ENCODE measurements around the gene PAWR. TPM values are rescaled to one million over a fixed set of nuclear protein-coding genes. Genes with fewer than 3 reads are reported as not detected.

The PAWR gene
- total and polyA plus RNA-seq, 4 donors = 6.8 to 119 (median 56.4) TPM

DNA sequence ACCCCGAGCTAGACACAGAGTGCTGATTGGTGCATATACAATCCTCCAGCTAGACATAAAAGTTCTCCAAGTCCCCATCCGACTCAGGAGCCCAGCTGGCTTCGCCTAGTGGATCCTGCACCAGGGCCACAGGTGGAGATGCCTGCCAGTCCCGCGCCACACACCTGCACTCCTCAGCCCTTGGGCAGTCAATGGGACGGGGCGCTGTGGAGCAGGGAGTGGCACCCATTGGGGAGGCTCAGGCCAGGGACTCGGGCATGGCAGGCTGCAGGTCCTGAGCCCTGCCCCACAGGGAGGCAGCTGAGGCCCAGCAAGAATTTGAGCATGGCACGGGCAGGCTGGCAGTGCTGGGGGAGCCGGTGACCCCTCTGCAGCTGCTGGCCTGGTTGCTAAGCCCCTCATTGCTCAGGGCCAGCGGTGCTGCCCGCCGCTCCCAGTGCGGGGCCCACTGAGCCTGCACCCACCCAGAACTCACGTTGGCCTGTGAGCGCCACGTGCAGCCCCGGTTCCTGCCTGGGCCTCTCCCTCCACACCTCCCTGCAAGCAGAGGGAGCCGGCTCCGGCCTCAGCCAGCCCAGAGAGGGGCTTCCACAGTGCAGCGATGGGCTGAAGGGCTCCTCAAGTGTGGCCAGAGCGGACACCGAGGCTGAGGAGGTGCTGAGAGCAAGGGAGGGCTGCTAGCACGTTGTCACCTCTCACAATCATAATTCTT, 136.7 kb downstream of the PAWR start:
- H3K27ac ChIP-seq (ENCODE audit: low read depth in 1 of 2, low read length in 1 of 2) = no peak overlapping the region
- H3K4me1 ChIP-seq (ENCODE audit: control insufficient read depth in 5 of 5, insufficient read depth in 5 of 5, low read length in 5 of 5) = peaks cover 2 to 12% (median 6%) of the 10 kb centered on the region in 5 donors
- no peaks in the 10 kb centered on the region for H3K27me3 ChIP-seq (ENCODE audit: control insufficient read depth in 3 of 3, insufficient read depth in 3 of 3, low read length in 2 of 3)
- WGBS, 2 donors = 96 to 97% methylated on average over 21 to 24 of the region's 24 CpGs
- H3K4me3 ChIP-seq = no peak overlapping the region
- no peaks in the 10 kb centered on the region for H3K9me3 ChIP-seq (ENCODE audit: control insufficient read depth in 4 of 4, insufficient read depth in 3 of 4, low read length in 3 of 4)
- DNase-seq = no peak
- peaks cover 0 to 3% (median 0%) of the 10 kb centered on the region in 4 donors for H3K36me3 ChIP-seq (ENCODE audit: control insufficient read depth in 4 of 4, insufficient read depth in 4 of 4, low read length in 4 of 4)
- H3K9ac ChIP-seq (ENCODE audit: insufficient read depth in 1 of 2, low read length in 2 of 2) = no peak overlapping the region
- TF ChIP-seq, protein P1, sequence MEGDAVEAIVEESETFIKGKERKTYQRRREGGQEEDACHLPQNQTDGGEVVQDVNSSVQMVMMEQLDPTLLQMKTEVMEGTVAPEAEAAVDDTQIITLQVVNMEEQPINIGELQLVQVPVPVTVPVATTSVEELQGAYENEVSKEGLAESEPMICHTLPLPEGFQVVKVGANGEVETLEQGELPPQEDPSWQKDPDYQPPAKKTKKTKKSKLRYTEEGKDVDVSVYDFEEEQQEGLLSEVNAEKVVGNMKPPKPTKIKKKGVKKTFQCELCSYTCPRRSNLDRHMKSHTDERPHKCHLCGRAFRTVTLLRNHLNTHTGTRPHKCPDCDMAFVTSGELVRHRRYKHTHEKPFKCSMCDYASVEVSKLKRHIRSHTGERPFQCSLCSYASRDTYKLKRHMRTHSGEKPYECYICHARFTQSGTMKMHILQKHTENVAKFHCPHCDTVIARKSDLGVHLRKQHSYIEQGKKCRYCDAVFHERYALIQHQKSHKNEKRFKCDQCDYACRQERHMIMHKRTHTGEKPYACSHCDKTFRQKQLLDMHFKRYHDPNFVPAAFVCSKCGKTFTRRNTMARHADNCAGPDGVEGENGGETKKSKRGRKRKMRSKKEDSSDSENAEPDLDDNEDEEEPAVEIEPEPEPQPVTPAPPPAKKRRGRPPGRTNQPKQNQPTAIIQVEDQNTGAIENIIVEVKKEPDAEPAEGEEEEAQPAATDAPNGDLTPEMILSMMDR (IDR thresholded peaks at IDR 0.05; ENCODE audit: control extremely low read depth, extremely low read depth) = no peak
- no peak for ATAC-seq (ENCODE audit: insufficient read depth, low FRiP score)

DNA sequence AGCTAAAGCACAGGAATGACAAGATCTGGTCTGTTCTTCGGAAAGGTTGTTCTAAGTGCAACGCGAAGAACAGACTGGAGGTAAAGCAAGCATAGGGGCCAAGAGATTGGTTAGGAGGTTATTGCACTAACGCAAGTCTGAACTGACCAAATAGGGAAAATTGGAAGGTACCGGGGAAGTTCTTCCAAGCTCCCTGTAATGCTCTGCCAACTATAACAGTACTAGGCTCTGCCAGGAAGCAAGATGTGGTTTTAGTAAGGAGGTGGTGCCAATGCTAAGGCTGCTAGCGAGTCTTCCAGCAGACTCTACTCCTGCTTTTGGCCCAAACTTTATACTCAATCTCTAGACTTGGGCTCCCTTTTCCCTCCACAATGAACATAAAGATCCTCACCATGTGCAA, 138.6 kb downstream of the PAWR start:
- H3K4me1 ChIP-seq (ENCODE audit: control insufficient read depth in 5 of 5, insufficient read depth in 5 of 5, low read length in 5 of 5) = peaks cover 4 to 18% (median 11%) of the 10 kb centered on the region in 5 donors
- 67 to 87% methylated on average over 6 of the region's 6 CpGs for WGBS, 2 donors
- no peak overlapping the region for H3K27ac ChIP-seq (ENCODE audit: low read depth in 1 of 2, low read length in 1 of 2)
- no peaks in the 10 kb centered on the region for H3K27me3 ChIP-seq (ENCODE audit: control insufficient read depth in 3 of 3, insufficient read depth in 3 of 3, low read length in 2 of 3)
- peaks cover 0 to 3% (median 0%) of the 10 kb centered on the region in 4 donors for H3K36me3 ChIP-seq (ENCODE audit: control insufficient read depth in 4 of 4, insufficient read depth in 4 of 4, low read length in 4 of 4)
- H3K9ac ChIP-seq (ENCODE audit: insufficient read depth in 1 of 2, low read length in 2 of 2) = no peak overlapping the region
- H3K9me3 ChIP-seq (ENCODE audit: control insufficient read depth in 4 of 4, insufficient read depth in 3 of 4, low read length in 3 of 4) = no peaks in the 10 kb centered on the region
- H3K4me3 ChIP-seq = no peak overlapping the region
- TF ChIP-seq, protein P1 (IDR thresholded peaks at IDR 0.05; ENCODE audit: control extremely low read depth, extremely low read depth) = no peak
- DNase-seq (no peak), ATAC-seq (ENCODE audit: insufficient read depth, low FRiP score) (no peak)

DNA sequence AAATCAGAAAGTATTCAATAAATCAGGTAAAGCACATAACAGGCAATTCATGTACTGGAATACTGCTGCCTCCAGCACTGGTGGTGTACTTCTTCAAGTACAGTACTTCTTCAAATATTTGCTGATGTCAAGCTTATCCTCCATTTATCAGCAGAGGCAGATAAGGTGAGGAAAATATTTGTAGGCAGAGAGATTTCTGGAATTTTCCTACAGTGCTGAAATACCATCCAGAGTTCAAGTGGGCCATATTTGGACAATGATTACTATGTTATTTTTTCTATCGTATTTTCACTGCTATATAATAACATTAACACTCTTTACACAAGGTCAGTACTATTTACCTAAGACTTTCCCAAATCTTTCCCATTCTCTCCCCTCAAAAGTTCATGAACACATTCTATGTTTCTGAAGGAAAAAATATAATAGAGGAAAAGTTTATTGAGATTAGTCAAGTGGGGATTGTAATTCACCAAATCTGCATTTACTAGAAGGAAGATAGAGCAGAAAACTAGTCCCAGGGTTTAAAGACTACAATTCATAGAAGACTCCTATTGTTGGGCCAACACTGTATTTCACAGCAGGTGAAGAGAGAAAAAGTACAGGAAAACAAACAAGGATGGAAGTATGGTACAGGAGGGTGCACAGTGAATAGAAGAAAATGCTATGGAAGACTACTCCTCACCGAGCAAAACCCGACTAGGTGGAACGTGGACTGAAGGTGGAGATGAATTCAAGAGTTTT, 141.1 kb downstream of the PAWR start:
- 83 to 84% methylated on average over 4 of the region's 4 CpGs for WGBS, 2 donors

More for the DNA sequence above, 141.1 kb downstream of the PAWR start:
- Histone ChIP-seq H3K4me3 (no peak overlapping the region), H3K4me1 (ENCODE audit: control insufficient read depth in 5 of 5, insufficient read depth in 5 of 5, low read length in 5 of 5) (peaks cover 5 to 17% (median 7%) of the 10 kb centered on the region in 5 donors), H3K9me3 (ENCODE audit: control insufficient read depth in 4 of 4, insufficient read depth in 3 of 4, low read length in 3 of 4) (no peaks in the 10 kb centered on the region), H3K36me3 (ENCODE audit: control insufficient read depth in 4 of 4, insufficient read depth in 4 of 4, low read length in 4 of 4) (peaks cover 0 to 3% (median 0%) of the 10 kb centered on the region in 4 donors), H3K27ac (ENCODE audit: low read depth in 1 of 2, low read length in 1 of 2) (no peak overlapping the region), H3K27me3 (ENCODE audit: control insufficient read depth in 3 of 3, insufficient read depth in 3 of 3, low read length in 2 of 3) (no peaks in the 10 kb centered on the region), H3K9ac (ENCODE audit: insufficient read depth in 1 of 2, low read length in 2 of 2) (no peak overlapping the region)
- TF ChIP-seq, protein P1 (IDR thresholded peaks at IDR 0.05; ENCODE audit: control extremely low read depth, extremely low read depth) = no peak
- DNase-seq = peak in 1 of 3 donors; percentile 43
- no peak for ATAC-seq (ENCODE audit: insufficient read depth, low FRiP score)

Data from lung (tissue), 12 donors.